Placental epithelial cell (primary cell): Measurements from ENCODE around the gene HPD. TPM values are rescaled to one million over a fixed set of nuclear protein-coding genes. Genes with fewer than 3 reads are reported as not detected.

ENCODE experiments used
- small RNA-seq: library from RNA; depleted of rRNA; stranded (forward); fragments of <200 nt; gene quantifications from one replicate; pipeline ENCODE3, GENCODE V24; 2012
- total RNA-seq: library from RNA; depleted of rRNA; stranded (reverse); fragments of >200 nt; gene quantifications from 2 replicates; pipeline ENCODE4 v1.2.3, GENCODE V29; 2012

HPD gene
- 0.39 TPM in 1 of 2 replicates, not detected in the other for total RNA-seq

GRCh38 chr12:121858662-121859572, at the start of gene HPD:
HPD (minus strand) TSS chr12:121858859; CDS start chr12:121858823, 36 bp downstream.

GRCh38 chr12:121888478-121889273, 30.0 kb upstream of the HPD start, which contains the start of gene PSMD9:
PSMD9 (plus strand) TSS chr12:121888790; CDS start chr12:121888857, 67 bp downstream.

GRCh38 chr12:121803861-121804416, 54.7 kb downstream of the HPD start, which contains the start of gene SETD1B:
SETD1B (plus strand) TSS chr12:121804009; CDS start chr12:121804738, 729 bp downstream.

GRCh38 chr12:121793440-121793837, 65.2 kb downstream of the HPD start, which contains the start of gene RHOF:
RHOF (minus strand) TSS chr12:121793688; CDS start chr12:121793633, 55 bp downstream.

Small RNA genes lying within 50 kb of the gene (small RNA-seq; reads per million reads assigned to genes)
- gene AC069503.3: not detected
- not detected for gene RF00017
- not detected for gene RNU7-170P

Other genes starting within 250 kb of the HPD start
- gene ORAI1, start 232.3 kb downstream of the HPD start, total RNA-seq: 9.8 and 12.0 TPM in 2 replicates
- 1.8 and 2.4 TPM in 2 replicates for gene MORN3, start 189.2 kb downstream of the HPD start, total RNA-seq
- gene TMEM120B, start 146.1 kb downstream of the HPD start, total RNA-seq: 7.9 and 15.0 TPM in 2 replicates
- gene RHOF, start 65.2 kb downstream of the HPD start, total RNA-seq: 9.4 and 16.6 TPM in 2 replicates
- gene SETD1B, start 54.9 kb downstream of the HPD start, total RNA-seq: 7.6 and 9.0 TPM in 2 replicates
- 23.2 and 52.1 TPM in 2 replicates for gene PSMD9, start 29.9 kb upstream of the HPD start, total RNA-seq
- 5.9 and 8.7 TPM in 2 replicates for gene CFAP251, start 59.7 kb upstream of the HPD start, total RNA-seq
- 0.54 and 1.2 TPM in 2 replicates for gene BCL7A, start 163.0 kb upstream of the HPD start, total RNA-seq
- 11.4 and 15.6 TPM in 2 replicates for gene MLXIP, start 219.9 kb upstream of the HPD start, total RNA-seq